T-helper 22 cell (primary cell): ENCODE measurements around the gene CACNB3.
"Not testable (repeated sequence)": the region's sequence is repeated elsewhere in the genome, so short reads cannot be mapped to it uniquely, and the experiment has no call there.

Experiments
- DNase-seq: peaks from one replicate; pipeline ENCODE4 v3.0.0-alpha.2; 2020; ENCODE audit warnings: low read depth

Gene CACNB3

GRCh38 chr12:48854932-48855331 is 36.6 kb downstream of the CACNB3 start:
- not testable (repeated sequence) for DNase-seq

- DNase-seq, result no peak
These were observed 38.1 kb downstream of the CACNB3 start for GRCh38 chr12:48856379-48856778.

DNA sequence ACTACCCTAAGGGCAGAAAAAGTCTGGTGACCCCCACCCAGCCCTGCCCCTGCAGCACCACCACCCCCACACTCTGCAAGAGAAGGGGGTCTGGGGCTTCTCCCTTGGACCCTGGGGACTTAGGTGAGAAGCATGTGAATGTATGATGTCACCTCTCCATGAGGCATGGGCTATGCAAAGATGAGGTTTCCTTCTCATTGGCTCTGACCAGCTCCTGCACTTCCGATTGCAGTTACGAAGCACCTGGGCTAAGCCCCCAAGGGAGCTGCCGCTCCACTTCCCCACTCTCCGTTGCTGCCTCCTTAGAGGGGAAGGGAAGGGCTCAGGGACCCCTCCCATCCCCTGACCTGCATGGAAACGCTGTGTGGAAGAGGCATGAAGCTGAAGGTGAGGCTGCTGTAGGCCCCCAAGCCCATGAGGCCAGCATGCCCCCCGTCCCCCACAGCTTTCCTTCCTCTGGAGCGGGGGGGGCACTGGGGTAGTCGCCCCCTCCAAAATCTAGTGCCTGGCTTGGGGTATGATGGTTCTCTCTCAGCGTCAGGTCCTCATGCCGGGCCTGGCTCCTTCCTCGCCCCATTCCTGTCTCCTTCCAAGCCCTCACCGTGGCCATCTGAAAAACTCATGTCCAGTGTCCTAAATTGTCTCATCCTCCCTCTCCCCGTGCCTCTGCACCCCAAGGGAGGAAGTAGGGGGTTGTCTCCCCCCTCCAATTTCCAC is 39.1 kb downstream of the CACNB3 start:
- DNase-seq, result no peak

GRCh38 chr12:48858043-48858442 is 39.7 kb downstream of the CACNB3 start:
- no peak for DNase-seq

GRCh38 chr12:48859607-48860006 is 41.3 kb downstream of the CACNB3 start:
- no peak for DNase-seq

DNA sequence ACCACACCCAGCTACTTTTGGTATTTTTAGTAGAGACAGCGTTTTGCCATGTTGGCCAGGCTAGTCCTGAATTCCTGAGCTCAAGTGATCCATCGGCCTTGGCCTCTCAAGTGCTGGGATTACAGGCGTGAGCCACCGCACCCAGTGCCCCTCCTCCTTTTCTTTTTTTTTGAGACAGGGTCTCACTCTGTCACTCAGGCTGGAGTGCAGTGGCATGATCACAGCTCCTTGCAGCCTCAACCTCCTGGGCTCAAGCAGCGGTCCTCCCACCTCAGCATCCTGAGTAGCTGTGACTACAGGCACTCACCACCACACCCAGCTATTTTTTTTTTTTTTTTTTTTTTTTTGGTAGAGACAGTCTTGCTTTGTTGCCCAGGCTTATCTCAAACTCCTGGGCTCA is 41.9 kb downstream of the CACNB3 start:
- not testable (repeated sequence) for DNase-seq

GRCh38 chr12:48861111-48861510 is 42.8 kb downstream of the CACNB3 start:
- no peak for DNase-seq

- DNase-seq, result no peak
These were observed 44.5 kb downstream of the CACNB3 start for GRCh38 chr12:48862760-48863159.

- no peak for DNase-seq
These were observed 45.0 kb downstream of the CACNB3 start for GRCh38 chr12:48863291-48863690.

- peak; percentile 84 for DNase-seq
These were observed 47.2 kb downstream of the CACNB3 start, which contains the start of gene RND1 for GRCh38 chr12:48865281-48866051. Gene RND1 (minus strand): TSS chr12:48865870. CDS start chr12:48865767, 103 bp downstream.

DNA sequence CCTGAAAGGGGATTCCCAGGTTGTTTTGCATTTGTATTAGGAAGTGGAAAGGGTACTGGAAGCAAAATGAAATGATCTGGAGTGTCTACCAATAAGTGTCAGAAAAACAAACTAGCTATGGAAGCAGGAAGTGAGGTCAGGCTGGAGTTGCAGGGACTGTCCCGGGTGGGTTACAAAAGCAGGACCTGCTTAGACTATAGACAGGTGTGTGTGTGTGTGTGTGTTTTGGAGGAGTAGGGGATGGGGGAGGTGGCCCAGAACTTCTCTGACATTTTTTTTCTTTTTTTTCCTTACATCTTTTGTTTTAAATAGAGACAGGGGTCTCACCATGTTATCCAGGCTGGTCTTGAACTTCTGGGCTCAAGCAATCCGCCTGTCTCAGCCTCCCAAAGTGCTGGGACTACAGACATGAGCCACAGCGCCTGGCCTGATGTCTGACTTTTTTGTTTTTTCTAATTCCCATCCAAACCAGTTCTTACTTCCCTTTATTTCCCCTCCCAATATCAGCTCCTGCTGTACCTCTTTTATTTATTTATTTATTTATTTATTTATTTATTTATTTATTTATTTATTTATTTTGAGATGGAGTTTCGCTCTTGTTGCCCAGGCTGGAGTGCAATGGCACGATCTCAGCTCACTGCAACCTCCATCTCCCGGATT is 47.9 kb downstream of the CACNB3 start:
- no peak for DNase-seq

- DNase-seq, result no peak
These were observed 50.2 kb downstream of the CACNB3 start for GRCh38 chr12:48868451-48868850.

GRCh38 chr12:48869191-48869590 is 50.9 kb downstream of the CACNB3 start:
- no peak for DNase-seq

DNA sequence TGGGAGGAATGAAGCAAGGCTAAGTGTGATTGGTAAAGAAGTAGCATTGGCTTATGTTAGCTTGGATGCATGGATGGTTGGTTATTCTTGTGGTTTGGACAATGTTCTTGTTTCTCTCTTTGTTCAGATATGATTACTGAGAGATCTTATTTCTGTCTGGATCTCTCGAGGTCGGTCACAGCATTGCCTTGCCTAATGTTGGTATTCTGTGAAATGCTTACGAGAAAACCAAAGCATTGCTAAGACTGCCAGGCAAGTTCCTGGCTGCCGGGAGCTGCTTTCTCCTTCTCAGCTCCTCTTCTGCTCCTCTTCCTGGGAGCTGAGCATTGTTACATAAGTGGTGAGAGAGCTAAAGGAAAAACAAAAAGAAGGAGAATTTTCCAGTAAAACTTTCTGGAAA is 54.8 kb downstream of the CACNB3 start:
- DNase-seq, result no peak

GRCh38 chr12:48873534-48873933 is 55.2 kb downstream of the CACNB3 start:
- DNase-seq, result not testable (repeated sequence)

DNA sequence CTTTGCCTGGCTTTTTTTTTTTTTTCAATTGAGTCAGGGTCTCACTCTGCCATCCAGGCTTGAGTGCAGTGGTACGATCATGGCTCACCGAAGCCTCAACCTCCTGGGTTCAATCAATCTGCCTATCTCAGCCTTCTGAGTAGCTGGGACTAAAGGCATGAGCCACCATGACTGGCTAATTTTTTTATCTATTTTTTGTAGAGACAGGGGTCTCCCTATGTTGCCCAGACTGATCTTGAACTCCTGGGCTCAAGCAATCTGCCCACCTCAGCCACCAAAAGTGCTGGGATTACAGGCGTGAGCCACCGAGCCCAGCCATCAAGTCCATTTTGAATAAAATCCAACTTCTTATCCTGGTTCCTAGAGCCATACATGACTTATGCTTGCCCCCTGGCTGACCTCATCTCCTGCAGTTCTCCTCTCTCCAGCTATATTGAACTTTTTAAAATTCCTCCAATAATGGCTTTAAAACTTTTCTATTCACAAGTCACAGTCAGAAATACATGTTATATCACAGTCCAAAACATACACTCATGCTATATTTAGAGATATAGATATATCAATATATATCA is 57.7 kb downstream of the CACNB3 start:
- DNase-seq, result no peak
